Cortex of kidney (tissue), 1 donor: ENCODE data around the gene MARF1.
"Not testable (repeated sequence)": the region's sequence is repeated elsewhere in the genome, so short reads cannot be mapped to it uniquely, and the experiment has no call there.

ENCODE experiments used
- DNase-seq: peaks from one replicate; lab custom pipeline; 2025; lab: John Stamatoyannopoulos, UW

MARF1 gene, protein sequence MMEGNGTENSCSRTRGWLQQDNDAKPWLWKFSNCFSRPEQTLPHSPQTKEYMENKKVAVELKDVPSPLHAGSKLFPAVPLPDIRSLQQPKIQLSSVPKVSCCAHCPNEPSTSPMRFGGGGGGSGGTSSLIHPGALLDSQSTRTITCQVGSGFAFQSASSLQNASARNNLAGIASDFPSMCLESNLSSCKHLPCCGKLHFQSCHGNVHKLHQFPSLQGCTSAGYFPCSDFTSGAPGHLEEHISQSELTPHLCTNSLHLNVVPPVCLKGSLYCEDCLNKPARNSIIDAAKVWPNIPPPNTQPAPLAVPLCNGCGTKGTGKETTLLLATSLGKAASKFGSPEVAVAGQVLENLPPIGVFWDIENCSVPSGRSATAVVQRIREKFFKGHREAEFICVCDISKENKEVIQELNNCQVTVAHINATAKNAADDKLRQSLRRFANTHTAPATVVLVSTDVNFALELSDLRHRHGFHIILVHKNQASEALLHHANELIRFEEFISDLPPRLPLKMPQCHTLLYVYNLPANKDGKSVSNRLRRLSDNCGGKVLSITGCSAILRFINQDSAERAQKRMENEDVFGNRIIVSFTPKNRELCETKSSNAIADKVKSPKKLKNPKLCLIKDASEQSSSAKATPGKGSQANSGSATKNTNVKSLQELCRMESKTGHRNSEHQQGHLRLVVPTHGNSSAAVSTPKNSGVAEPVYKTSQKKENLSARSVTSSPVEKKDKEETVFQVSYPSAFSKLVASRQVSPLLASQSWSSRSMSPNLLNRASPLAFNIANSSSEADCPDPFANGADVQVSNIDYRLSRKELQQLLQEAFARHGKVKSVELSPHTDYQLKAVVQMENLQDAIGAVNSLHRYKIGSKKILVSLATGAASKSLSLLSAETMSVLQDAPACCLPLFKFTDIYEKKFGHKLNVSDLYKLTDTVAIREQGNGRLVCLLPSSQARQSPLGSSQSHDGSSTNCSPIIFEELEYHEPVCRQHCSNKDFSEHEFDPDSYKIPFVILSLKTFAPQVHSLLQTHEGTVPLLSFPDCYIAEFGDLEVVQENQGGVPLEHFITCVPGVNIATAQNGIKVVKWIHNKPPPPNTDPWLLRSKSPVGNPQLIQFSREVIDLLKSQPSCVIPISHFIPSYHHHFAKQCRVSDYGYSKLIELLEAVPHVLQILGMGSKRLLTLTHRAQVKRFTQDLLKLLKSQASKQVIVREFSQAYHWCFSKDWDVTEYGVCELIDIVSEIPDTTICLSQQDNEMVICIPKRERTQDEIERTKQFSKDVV (N-terminal part only)

GRCh38 chr16:15643048-15643945 lies at the start of gene MARF1:
Gene MARF1 (minus strand): TSS chr16:15643154. CDS start chr16:15639233, 3,921 bp downstream.
- DNase-seq = peak; percentile 72

GRCh38 chr16:15692508-15692907 lies 49.6 kb upstream of the MARF1 start:
- DNase-seq = not testable (repeated sequence)

- no peak for DNase-seq
Measured at GRCh38 chr16:15691046-15691445, 48.1 kb upstream of the MARF1 start.

GRCh38 chr16:15690296-15690695 lies 47.3 kb upstream of the MARF1 start:
- no peak for DNase-seq

DNA sequence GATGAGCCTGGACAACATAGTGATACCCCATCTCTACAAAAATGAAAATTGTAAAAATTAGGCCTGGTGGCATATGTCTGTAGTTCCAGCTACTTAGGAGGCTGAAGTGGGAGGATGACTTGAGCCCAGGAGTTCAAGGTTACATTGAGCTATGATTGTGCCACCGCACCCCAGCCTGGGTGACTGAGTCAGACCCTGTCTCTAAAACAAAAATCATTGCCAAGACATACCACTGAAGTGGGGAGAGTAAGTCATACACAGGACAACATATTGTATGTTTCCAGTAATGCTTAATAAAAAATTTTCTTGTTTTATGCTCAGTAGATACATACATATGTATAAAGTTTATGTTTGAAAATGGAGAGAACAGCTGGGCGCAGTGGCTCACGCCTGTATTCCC lies 46.3 kb upstream of the MARF1 start:
- no peak for DNase-seq

- no peak for DNase-seq
Measured at GRCh38 chr16:15686287-15686686, 43.3 kb upstream of the MARF1 start.

DNA sequence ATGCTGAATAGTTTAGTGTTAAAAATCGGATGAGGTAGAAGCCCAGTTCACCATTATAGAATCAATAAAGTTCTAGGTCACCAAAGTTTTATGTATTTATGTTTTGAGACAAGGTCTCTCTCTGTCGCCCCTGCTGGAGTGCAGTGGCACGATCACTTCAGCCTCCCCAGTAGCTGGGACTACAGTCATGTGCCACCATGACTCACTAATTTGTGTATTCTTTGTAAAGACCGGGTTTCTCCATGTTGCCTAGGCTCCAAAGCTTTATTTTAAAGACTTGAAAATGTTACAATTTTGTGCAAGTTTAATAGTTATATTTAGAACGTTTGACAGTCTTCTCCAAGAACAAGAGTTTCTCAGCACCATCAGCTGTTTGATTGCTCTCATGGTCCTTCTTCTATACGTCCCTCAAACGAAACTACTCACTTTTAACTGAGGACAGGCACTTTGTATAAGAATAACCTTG lies 39.2 kb upstream of the MARF1 start:
- DNase-seq = no peak

DNA sequence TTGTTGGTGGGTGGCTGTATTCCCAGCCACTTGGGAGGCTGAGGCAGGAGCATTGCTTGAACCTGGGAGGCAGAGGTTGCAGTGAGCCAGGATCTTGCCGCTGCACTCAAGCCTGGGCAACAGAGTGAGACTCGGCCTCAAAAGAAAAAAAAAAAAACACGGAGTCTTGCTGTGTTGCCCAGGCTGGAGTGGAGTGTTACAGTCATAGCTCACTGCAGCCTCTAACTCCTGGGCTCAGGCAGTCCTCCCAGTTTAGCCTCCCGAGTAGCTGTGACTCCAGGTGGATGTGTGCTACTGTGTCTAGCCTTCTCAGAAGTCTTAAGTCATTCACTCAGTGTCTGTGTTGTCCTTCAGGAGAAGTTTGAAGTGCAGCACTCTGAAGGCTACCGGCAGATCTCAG lies 34.5 kb upstream of the MARF1 start:
- DNase-seq = no peak

GRCh38 chr16:15676506-15676905 lies 33.6 kb upstream of the MARF1 start:
- no peak for DNase-seq

DNA sequence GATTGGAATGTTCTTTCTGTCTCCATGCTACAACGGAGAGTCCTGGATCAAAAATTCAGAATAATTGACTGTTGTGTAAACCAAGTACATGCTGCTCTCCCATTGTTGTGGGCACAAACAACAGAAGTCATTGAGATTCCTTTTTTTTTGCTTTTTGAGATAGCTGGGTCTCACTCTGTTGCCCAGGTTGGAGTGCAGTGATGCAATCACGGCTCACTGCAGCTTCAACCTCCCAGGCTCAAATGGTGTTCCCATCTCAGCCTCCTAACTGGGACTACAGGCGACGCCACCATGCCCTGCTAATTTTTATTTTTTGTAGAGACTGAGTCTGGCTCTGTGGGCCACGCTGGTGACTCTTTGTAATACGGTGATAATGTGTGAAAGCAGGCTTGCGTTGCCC lies 31.6 kb upstream of the MARF1 start:
- no peak for DNase-seq

GRCh38 chr16:15672514-15673167 lies 29.7 kb upstream of the MARF1 start:
- DNase-seq = no peak

DNA sequence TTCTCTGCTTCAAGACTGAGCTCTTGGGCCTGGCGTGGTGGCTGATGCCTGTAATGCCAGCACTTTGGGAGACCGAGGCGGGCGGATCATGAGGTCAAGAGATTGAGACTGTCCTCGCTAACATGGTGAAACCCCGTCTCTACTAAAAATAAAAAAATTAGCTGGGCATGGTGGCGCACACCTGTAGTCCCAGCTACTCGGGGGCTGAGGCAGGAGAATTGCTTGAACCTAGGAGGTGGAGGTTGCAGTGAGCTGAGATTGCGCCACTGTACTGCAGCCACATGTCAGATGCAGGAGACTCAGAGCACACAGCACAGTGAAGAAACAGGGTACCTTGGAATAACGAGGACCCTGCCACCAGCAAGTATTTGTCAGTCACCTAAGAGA lies 29.2 kb upstream of the MARF1 start:
- not testable (repeated sequence) for DNase-seq

DNA sequence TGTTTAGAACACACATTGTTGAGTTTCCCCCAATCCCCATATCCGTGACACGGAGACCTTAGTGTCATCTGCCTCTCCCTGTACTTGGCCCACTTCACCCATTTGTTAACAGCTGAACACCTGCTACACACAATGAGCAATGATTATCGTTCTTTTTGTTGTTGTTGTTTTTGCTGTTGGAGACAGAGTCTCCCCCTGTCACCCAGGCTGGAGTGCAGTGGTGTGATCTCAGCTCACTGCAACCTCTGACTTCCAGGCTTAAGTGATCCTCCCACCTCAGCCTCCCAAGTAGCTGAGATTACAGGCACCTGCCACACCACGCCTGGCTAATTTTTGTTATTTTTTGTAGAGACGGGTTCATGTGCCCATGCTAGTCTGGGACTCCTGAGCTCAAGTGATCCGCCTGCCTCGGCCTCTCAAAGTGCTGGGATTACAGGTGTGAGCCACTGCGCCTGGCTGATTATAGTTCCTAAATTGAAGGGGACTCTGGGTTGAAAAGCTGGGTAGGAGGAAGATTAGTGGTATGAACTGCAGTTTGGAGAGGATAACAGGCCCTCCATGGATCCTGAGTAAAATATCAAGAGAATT lies 28.7 kb upstream of the MARF1 start:
- no peak for DNase-seq

DNA sequence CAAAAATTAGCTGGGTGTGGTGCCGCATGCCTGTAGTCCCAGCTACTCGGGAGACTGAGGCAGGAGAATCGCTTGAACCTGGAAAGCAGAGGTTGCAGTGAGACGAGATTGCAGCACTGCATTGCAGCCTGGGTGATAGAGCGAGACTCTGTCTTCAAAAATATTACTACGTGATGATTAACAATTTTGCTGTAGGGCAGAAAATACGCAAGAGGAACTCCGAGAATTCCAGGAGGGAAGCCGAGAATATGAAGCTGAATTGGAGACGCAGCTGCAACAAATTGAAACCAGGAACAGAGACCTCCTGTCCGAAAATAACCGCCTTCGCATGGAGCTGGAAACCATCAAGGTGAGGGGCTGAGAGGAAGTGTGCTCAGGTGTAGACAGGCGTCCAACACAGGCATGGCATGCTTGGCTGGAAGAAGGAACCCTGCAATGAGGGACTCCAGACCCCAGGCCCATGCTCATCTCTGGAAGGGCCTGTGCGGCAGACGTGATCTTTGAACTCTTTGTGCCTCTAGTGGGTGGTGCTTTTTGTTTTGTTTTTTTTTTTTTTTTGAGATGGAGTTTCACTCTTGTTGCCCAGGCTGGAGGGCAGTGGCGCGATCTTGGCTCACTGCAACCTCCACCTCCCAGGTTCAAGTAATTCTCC lies 24.3 kb upstream of the MARF1 start:
- no peak for DNase-seq

DNA sequence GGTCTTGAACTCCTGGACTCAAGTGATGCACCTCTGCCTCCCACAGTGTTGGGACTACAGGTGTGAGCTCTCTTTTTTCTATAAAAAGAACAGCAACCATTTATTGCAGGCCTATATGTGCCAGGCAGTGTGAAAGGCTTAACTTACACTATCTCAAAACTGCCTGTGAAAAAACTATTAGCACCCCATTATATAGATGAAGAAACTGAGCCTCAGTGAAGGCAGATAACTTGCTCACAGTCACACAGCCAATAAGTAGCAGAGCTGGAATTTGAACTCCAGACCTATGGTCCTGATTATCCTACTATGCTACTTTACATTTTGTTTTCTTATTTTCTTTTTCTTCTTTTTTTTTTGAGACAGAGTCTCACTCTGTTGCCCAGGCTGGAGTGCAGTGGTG lies 22.2 kb upstream of the MARF1 start:
- no peak for DNase-seq

- DNase-seq = no peak
Measured at GRCh38 chr16:15660203-15660601, 17.2 kb upstream of the MARF1 start.

- no peak for DNase-seq
Measured at GRCh38 chr16:15658556-15658955, 15.6 kb upstream of the MARF1 start.

DNA sequence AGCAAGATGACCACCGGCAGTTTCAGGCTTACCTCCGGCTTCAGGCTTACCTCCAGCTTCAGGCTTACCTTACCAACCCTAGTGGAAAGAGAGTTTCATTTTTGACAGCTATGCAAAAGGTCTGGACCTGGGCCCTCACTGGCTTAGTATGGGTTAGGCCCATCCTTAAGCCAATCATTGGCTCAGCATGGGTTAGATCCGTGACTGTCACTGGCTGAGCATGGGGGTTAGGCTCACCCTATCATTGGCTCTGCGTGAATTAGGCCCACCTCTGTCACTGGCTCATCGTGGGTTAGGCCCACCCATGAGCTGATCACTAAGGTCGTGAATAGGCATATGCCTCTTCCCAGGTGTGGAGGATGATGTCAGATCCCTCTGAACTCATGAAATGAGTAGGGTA lies 15.2 kb upstream of the MARF1 start:
- DNase-seq = no peak

GRCh38 chr16:15655561-15655960 lies 12.6 kb upstream of the MARF1 start:
- not testable (repeated sequence) for DNase-seq

GRCh38 chr16:15654591-15654990 lies 11.6 kb upstream of the MARF1 start:
- DNase-seq = no peak
